ENCODE data around the gene DMKN.

Gene DMKN

GRCh38 chr19:35458731-35459391 is 54.6 kb downstream of the DMKN start:
- no peak for DNase-seq

- DNase-seq, result no peak
These were observed 55.3 kb downstream of the DMKN start for GRCh38 chr19:35458192-35458591.

GRCh38 chr19:35457173-35457572 is 56.3 kb downstream of the DMKN start:
- no peak for DNase-seq

- no peak for DNase-seq
These were observed 57.7 kb downstream of the DMKN start for GRCh38 chr19:35455616-35456201.

- no peak for DNase-seq
These were observed 58.8 kb downstream of the DMKN start for GRCh38 chr19:35454663-35455062.

- DNase-seq, result no peak
These were observed 61.9 kb downstream of the DMKN start for GRCh38 chr19:35451338-35452096.

GRCh38 chr19:35449359-35450043 is 63.9 kb downstream of the DMKN start:
- no peak for DNase-seq

GRCh38 chr19:35447606-35448469 is 65.6 kb downstream of the DMKN start, which contains the start of gene FFAR2:
FFAR2 (plus strand) TSS chr19:35448257; CDS start chr19:35449715, 1,458 bp downstream.
- DNase-seq, result no peak
